Panc1 (cell line): ENCODE measurements around the gene NFS1. TPM values are rescaled to one million over a fixed set of nuclear protein-coding genes. Genes with fewer than 3 reads are reported as not detected.

Source experiments
- ATAC-seq: fragments of 200-7000 bp; cut with Tn5 transposase; 2 replicates; pipeline ENCODE4 v1.9.1; 2020; ENCODE audit warnings: mild to moderate bottlenecking, moderate library complexity
- BruUV-seq: library from RNA; stranded (reverse); fragments of 400-500 nt; replicated peaks from 2 replicates; lab custom pipeline; 2021; lab: Mats Ljungman, UMichigan
- CTCF ChIA-PET: fragments of 300-600 bp; sonication (Branson Sonifier 250); formaldehyde crosslinking; loops from one replicate; lab custom pipeline; 2022; ENCODE audit warnings: antibody characterized with exemption; lab: Charles Lee
- POLR2A ChIA-PET: fragments of 300-600 bp; sonication (Branson Sonifier 250); formaldehyde crosslinking; loops from one replicate; lab custom pipeline; 2022; ENCODE audit warnings: antibody characterized with exemption; lab: Charles Lee
- DNase-seq: peaks from one replicate; pipeline ENCODE4 v3.0.0-alpha.2; 2010; ENCODE audit warnings: low read depth, low spot score
- H3K27ac ChIP-seq: 2 replicates; pipeline ENCODE4 v1.5.1; 2011; ENCODE audit warnings: mild to moderate bottlenecking, low read length, inconsistent platforms
- H3K27me3 ChIP-seq: fragments of 200-500 bp; sonication (Bioruptor generic); 2 replicates; pipeline ENCODE4 v1.6.0; 2014; ENCODE audit warnings: low read length, inconsistent platforms; ENCODE audit not compliant: control insufficient read depth, insufficient read depth
- H3K36me3 ChIP-seq: fragments of 200-500 bp; sonication (Bioruptor generic); 2 replicates; pipeline ENCODE4 v1.5.1; 2014; ENCODE audit warnings: inconsistent platforms, mild to moderate bottlenecking, low read length, moderate library complexity; ENCODE audit not compliant: control insufficient read depth, insufficient read depth
- H3K4me1 ChIP-seq: 2 replicates; pipeline ENCODE4 v1.5.1; 2011; ENCODE audit warnings: inconsistent platforms, mild to moderate bottlenecking, low read length, moderate library complexity; ENCODE audit not compliant: control insufficient read depth, insufficient read depth
- H3K4me3 ChIP-seq, 2 experiments: 2 replicates each; pipeline ENCODE4 v1.5.1; 2011 to 2012; ENCODE audit warnings: low read depth in 2 of 2, low read length in 2 of 2, mild to moderate bottlenecking in 2 of 2, inconsistent platforms in 1 of 2, moderate library complexity in 1 of 2
- H3K9me3 ChIP-seq: fragments of 200-500 bp; sonication (Bioruptor generic); 2 replicates; pipeline ENCODE4 v1.5.1; 2014; ENCODE audit warnings: low read depth, mild to moderate bottlenecking, inconsistent platforms, low read length, moderate library complexity; ENCODE audit not compliant: control insufficient read depth, insufficient read depth
- CTCF ChIP-seq: fragments of 450-650 bp; IDR thresholded peaks from 2 replicates; pipeline ENCODE4 v1.5.1; 2017; ENCODE audit warnings: mild to moderate bottlenecking
- POLR2AphosphoS5 ChIP-seq: IDR thresholded peaks from 2 replicates; pipeline ENCODE4 v1.6.1; 2012; ENCODE audit warnings: mild to moderate bottlenecking, low read depth, low read length, moderate library complexity
- REST ChIP-seq, 2 experiments: IDR thresholded peaks; 2 replicates each; pipeline ENCODE4 v1.6.1; 2011 to 2012; ENCODE audit warnings: low read depth in 2 of 2, control low read depth in 1 of 2, low read length in 1 of 2, mild to moderate bottlenecking in 1 of 2, moderate library complexity in 1 of 2; ENCODE audit not compliant: insufficient read depth in 1 of 2
- SIN3A ChIP-seq: IDR thresholded peaks from 2 replicates; pipeline ENCODE4 v1.6.1; 2012; ENCODE audit warnings: low read depth, mild to moderate bottlenecking, low read length, moderate library complexity, borderline replicate concordance; ENCODE audit not compliant: insufficient read depth
- TCF7L2 ChIP-seq: IDR thresholded peaks from 2 replicates; pipeline ENCODE4 v1.6.1; 2011; ENCODE audit warnings: mild to moderate bottlenecking, low read depth, low read length, inconsistent platforms
- in situ Hi-C: cut with HindIII; loops from 2 replicates; pipeline ENCODE4 v1.10.0; 2016; ENCODE audit warnings: low sequenced_read_pairs, low pct_unique_long_range_greater_than_20kb
- intact Hi-C: fragments of 100-400 bp; cut with micrococcal nuclease; formaldehyde crosslinking; loops from one replicate; pipeline ENCODE4 v1.10.0; 2022; ENCODE audit not compliant: unreplicated experiment
- total RNA-seq: library from RNA; stranded (reverse); gene quantifications from one replicate; pipeline ENCODE4 v1.2.1, GENCODE V29; 2021; ENCODE audit not compliant: unreplicated experiment

NFS1 gene
- total RNA-seq, 1 experiment from 2014 or later: 44.9 TPM

GRCh38 chr20:35738410-35739179 lies 39.4 kb upstream of the NFS1 start:
- Histone ChIP-seq H3K36me3 (peaks cover 65% of the 10 kb centered on the region), H3K4me1 (peaks cover 30% of the 10 kb centered on the region), H3K27ac (0 out of 2 replicates have a peak overlapping the region, but pooled peaks have one; percentile 3), H3K27me3 (no peaks in the 10 kb centered on the region), H3K4me3 (no peak overlapping the region), H3K9me3 (no peaks in the 10 kb centered on the region)
- in situ Hi-C loops (no loop called here), intact Hi-C loops (no loop called here)
- no peak for DNase-seq
- no TSS peak for BruUV-seq
- no peak for ATAC-seq
- ChIA-PET CTCF (no interaction called here), POLR2A (interaction anchor here (0.7 kb wide), 1 partner anchor 28 kb away, joined by 5 read pairs; no protein-coding TSS in a partner anchor)
- TF ChIP-seq POLR2AphosphoS5 (no peak), TCF7L2 (no peak)

GRCh38 chr20:35737865-35738333 lies 38.7 kb upstream of the NFS1 start:
- peaks cover 24% of the 10 kb centered on the region; the same call in 1 of the 2 replicates for H3K4me1 ChIP-seq
- DNase-seq: no peak
- intact Hi-C loops (no loop called here), in situ Hi-C loops (no loop called here)
- no peak overlapping the region for H3K27ac ChIP-seq
- no peak for ATAC-seq
- no peaks in the 10 kb centered on the region for H3K27me3 ChIP-seq
- CTCF ChIA-PET: no interaction called here
- no TSS peak for BruUV-seq
- H3K9me3 ChIP-seq: no peaks in the 10 kb centered on the region
- POLR2A ChIA-PET: interaction anchor here (0.7 kb wide), 2 partner anchors 29 to 31 kb away, joined by 5 to 11 read pairs; no protein-coding TSS in a partner anchor
- TF ChIP-seq SIN3A (no peak), REST (IDR thresholded peaks at IDR 0.05; ENCODE audit: insufficient read depth in 1 of 2, low read depth in 2 of 2, low read length in 1 of 2) (no peak), CTCF (no peak), POLR2AphosphoS5 (no peak), TCF7L2 (no peak)
- no peak overlapping the region for H3K4me3 ChIP-seq
- H3K36me3 ChIP-seq: peaks cover 70% of the 10 kb centered on the region
